Liver (tissue), 9 donors: ENCODE results near the gene RANBP17. TPM values are rescaled to one million over a fixed set of nuclear protein-coding genes. Genes with fewer than 3 reads are reported as not detected.

Source experiments
- DNase-seq: peaks from one replicate; pipeline ENCODE4 v3.0.0-alpha.2; 2017; ENCODE audit warnings: low spot score
- H3K27ac ChIP-seq, 2 donors: one replicate each; pipeline ENCODE4 v1.7.0; 2013; ENCODE audit warnings: inconsistent platforms in 2 of 2, low read length in 2 of 2, control low read depth in 1 of 2, low read depth in 1 of 2, mild to moderate bottlenecking in 1 of 2
- H3K27me3 ChIP-seq, 4 donors: one replicate each; pipeline versions ENCODE4 v1.6.1 to v1.7.0; 2013; ENCODE audit warnings: low read length in 3 of 4, inconsistent platforms in 1 of 4, mild to moderate bottlenecking in 1 of 4, moderate library complexity in 1 of 4; ENCODE audit not compliant: control insufficient read depth in 4 of 4, insufficient read depth in 4 of 4
- H3K36me3 ChIP-seq, 4 donors: one replicate each; pipeline versions ENCODE4 v1.6.1 to v1.7.0; 2013; ENCODE audit warnings: low read length in 3 of 4, mild to moderate bottlenecking in 3 of 4, low read depth in 1 of 4, moderate library complexity in 1 of 4; ENCODE audit not compliant: control insufficient read depth in 4 of 4, insufficient read depth in 3 of 4
- H3K4me1 ChIP-seq, 4 donors: one replicate each; pipeline versions ENCODE4 v1.6.1 to v1.7.0; 2013; ENCODE audit warnings: low read length in 3 of 4, mild to moderate bottlenecking in 3 of 4, moderate library complexity in 1 of 4; ENCODE audit not compliant: control insufficient read depth in 4 of 4, insufficient read depth in 4 of 4
- H3K4me3 ChIP-seq, 3 donors: one replicate each; pipeline versions ENCODE4 v1.6.1 to v1.7.0; 2013; ENCODE audit warnings: low read length in 3 of 3, control low read depth in 1 of 3, low read depth in 1 of 3, mild to moderate bottlenecking in 1 of 3
- H3K9ac ChIP-seq, 2 donors: one replicate each; pipeline ENCODE4 v1.7.0; 2013; ENCODE audit warnings: low read length in 2 of 2, mild to moderate bottlenecking in 2 of 2, moderate library complexity in 2 of 2, control low read depth in 1 of 2, low read depth in 1 of 2
- H3K9me3 ChIP-seq, 4 donors: one replicate each; pipeline versions ENCODE4 v1.6.1 to v1.7.0; 2013; ENCODE audit warnings: low read length in 3 of 4; ENCODE audit not compliant: control insufficient read depth in 4 of 4
- ATF3 ChIP-seq: IDR thresholded peaks from 2 replicates; pipeline ENCODE4 v1.6.1; 2016; ENCODE audit warnings: antibody characterized with exemption
- CTCF ChIP-seq: fragments of 150-350 bp; IDR thresholded peaks from 2 replicates; pipeline ENCODE4 v1.5.1; 2017; ENCODE audit warnings: improper control_type of control experiment, low read depth, low read length; ENCODE audit not compliant: missing input control
- EGR1 ChIP-seq, 2 donors: IDR thresholded peaks; 2 replicates each; pipeline ENCODE4 v1.6.1; 2016 to 2018; ENCODE audit warnings: antibody characterized with exemption in 2 of 2, low read depth in 2 of 2
- FOXA1 ChIP-seq: IDR thresholded peaks from 2 replicates; pipeline ENCODE4 v1.6.1; 2016; ENCODE audit warnings: antibody characterized with exemption
- FOXA2 ChIP-seq: IDR thresholded peaks from 2 replicates; pipeline ENCODE4 v1.6.1; 2016; ENCODE audit warnings: antibody characterized with exemption
- GABPA ChIP-seq, 2 donors: IDR thresholded peaks in 1 of 2; conservative IDR thresholded peaks in 1 of 2; 2 replicates each; pipeline ENCODE4 v1.6.1; 2016; ENCODE audit warnings: antibody characterized with exemption in 2 of 2, mild to moderate bottlenecking in 1 of 2, moderate library complexity in 1 of 2
- HNF4A ChIP-seq, 2 donors: conservative IDR thresholded peaks; 2 replicates each; pipeline ENCODE4 v1.6.1; 2016; ENCODE audit warnings: antibody characterized with exemption in 2 of 2, mild to moderate bottlenecking in 2 of 2
- HNF4G ChIP-seq: IDR thresholded peaks from 2 replicates; pipeline ENCODE4 v1.6.1; 2016; ENCODE audit warnings: antibody characterized with exemption
- JUND ChIP-seq, 2 donors: IDR thresholded peaks; 2 replicates each; pipeline ENCODE4 v1.6.1; 2016; ENCODE audit warnings: antibody characterized with exemption in 2 of 2
- MAX ChIP-seq: IDR thresholded peaks from 2 replicates; pipeline ENCODE4 v1.6.1; 2016; ENCODE audit warnings: antibody characterized with exemption
- NR2F2 ChIP-seq: IDR thresholded peaks from 2 replicates; pipeline ENCODE4 v1.6.1; 2016; ENCODE audit warnings: antibody characterized with exemption
- RAD21 ChIP-seq, 2 donors: IDR thresholded peaks; 2 replicates each; pipeline ENCODE4 v1.6.1; 2016; ENCODE audit warnings: antibody characterized with exemption in 2 of 2, mild to moderate bottlenecking in 2 of 2
- REST ChIP-seq: IDR thresholded peaks from 2 replicates; pipeline ENCODE4 v1.6.1; 2016; ENCODE audit warnings: antibody characterized with exemption, mild to moderate bottlenecking
- RXRA ChIP-seq, 2 donors: IDR thresholded peaks; 2 replicates each; pipeline ENCODE4 v1.6.1; 2017 to 2018; ENCODE audit warnings: antibody characterized with exemption in 2 of 2, mild to moderate bottlenecking in 1 of 2
- SP1 ChIP-seq: IDR thresholded peaks from 2 replicates; pipeline ENCODE4 v1.6.1; 2018; ENCODE audit warnings: antibody characterized with exemption, mild to moderate bottlenecking
- TAF1 ChIP-seq: conservative IDR thresholded peaks from 2 replicates; pipeline ENCODE4 v1.6.1; 2016; ENCODE audit warnings: antibody characterized with exemption, mild to moderate bottlenecking
- YY1 ChIP-seq: IDR thresholded peaks from 2 replicates; pipeline ENCODE4 v1.6.1; 2016; ENCODE audit warnings: antibody characterized with exemption, mild to moderate bottlenecking
- ZBTB33 ChIP-seq: IDR thresholded peaks from 2 replicates; pipeline ENCODE4 v1.6.1; 2016; ENCODE audit warnings: antibody characterized with exemption
- WGBS: extraction: QIAGEN DNeasy Blood & Tissue Kit; methylation state at CpG from one replicate; pipeline ENCODE4 v1.1.7; 2013; 5-methylcytosine and 5-hydroxymethylcytosine counted together
- polyA plus RNA-seq, 2 donors: library from polyadenylated mRNA; stranded (reverse) in 1 of 2; unstranded in 1 of 2; fragments of 200-250 nt in 1 of 2; fragments of >200 nt in 1 of 2; fragmentation: Nextera tagmentation in 1 of 2; extraction: Ambion mirVana in 1 of 2; gene quantifications; one replicate each; pipeline versions ENCODE4 v1.2.1 to v1.2.3, GENCODE V29; 2013 to 2015
- total RNA-seq, 2 donors: library from RNA; depleted of rRNA; stranded (reverse); fragments of >200 nt; gene quantifications; one replicate each; pipeline ENCODE4 v1.2.3, GENCODE V29; 2014
- donor health status: healthy.
- donor health status: healthy.
- donor health status: healthy.
- donor health status: healthy.
- donor health status: healthy.

RANBP17 gene
- total and polyA plus RNA-seq, 4 donors: 0.83 to 10.8 (median 7.9) TPM

GRCh38 chr5:171143171-171143570 is 281.4 kb downstream of the RANBP17 start:
- WGBS: 67% methylated on average over 3 of the region's 3 CpGs
- no peaks in the 10 kb centered on the region for H3K27me3 ChIP-seq

GRCh38 chr5:171143926-171144325 is 282.1 kb downstream of the RANBP17 start:
- Histone ChIP-seq H3K36me3 (no peaks in the 10 kb centered on the region), H3K27ac (no peak overlapping the region), H3K27me3 (no peaks in the 10 kb centered on the region), H3K9me3 (no peaks in the 10 kb centered on the region), H3K9ac (no peak overlapping the region), H3K4me3 (no peak overlapping the region), H3K4me1 (no peaks in the 10 kb centered on the region)
- no peak for DNase-seq
- TF ChIP-seq NR2F2 (no peak), FOXA2 (no peak), ZBTB33 (no peak), HNF4A (conservative IDR thresholded peaks at IDR 0.05) (no peak), SP1 (no peak), CTCF (no peak), RXRA (IDR thresholded peaks at IDR 0.05) (no peak), MAX (no peak), FOXA1 (no peak), HNF4G (no peak), RAD21 (IDR thresholded peaks at IDR 0.05) (no peak), JUND (IDR thresholded peaks at IDR 0.05) (no peak), EGR1 (IDR thresholded peaks at IDR 0.05; ENCODE audit: low read depth in 2 of 2) (no peak), TAF1 (no peak), GABPA (IDR thresholded peaks at IDR 0.05 in 1 of 2, conservative IDR thresholded peaks at IDR 0.05 in 1 of 2) (no peak), ATF3 (no peak), REST (no peak), YY1 (no peak)
- WGBS: 96% methylated on average over 6 of the region's 6 CpGs

More at GRCh38 chr5:171143171-171143570, 281.4 kb downstream of the RANBP17 start:
- no peaks in the 10 kb centered on the region for H3K36me3 ChIP-seq
- no peak for DNase-seq
- H3K4me1 ChIP-seq: no peaks in the 10 kb centered on the region
- no peak overlapping the region for H3K9ac ChIP-seq
- H3K9me3 ChIP-seq: no peaks in the 10 kb centered on the region
- no peak overlapping the region for H3K27ac ChIP-seq
- no peak for TF ChIP-seq ZBTB33
- TF ChIP-seq HNF4A (conservative IDR thresholded peaks at IDR 0.05): no peak
- TF ChIP-seq FOXA2: no peak
- no peak overlapping the region for H3K4me3 ChIP-seq
